CD8-positive, alpha-beta memory T cell (primary cell): ENCODE data around the gene MFAP1. TPM values are rescaled to one million over a fixed set of nuclear protein-coding genes. Genes with fewer than 3 reads are reported as not detected.

Experiments used
- CTCF ChIA-PET: fragments of 350-600 bp; sonication (Branson Sonifier 250); formaldehyde crosslinking; loops from one replicate; lab custom pipeline; 2021; ENCODE audit warnings: antibody characterized with exemption; lab: Charles Lee
- POLR2A ChIA-PET: fragments of 350-600 bp; sonication (Branson Sonifier 250); formaldehyde crosslinking; loops from one replicate; lab custom pipeline; 2021; ENCODE audit warnings: antibody characterized with exemption; lab: Charles Lee
- DNase-seq, 5 donors: peaks; one replicate each; pipeline versions ENCODE4 v3.0.0 to v3.0.0-alpha.2; 2020 to 2022; ENCODE audit warnings: mixed read lengths in 1 of 5
- H3K27ac ChIP-seq: one replicate; pipeline ENCODE4 v1.7.0; 2013; ENCODE audit warnings: low read depth, mild to moderate bottlenecking, low read length, moderate library complexity
- H3K27me3 ChIP-seq: 2 replicates; pipeline ENCODE4 v1.7.0; 2013; ENCODE audit warnings: low read length, mild to moderate bottlenecking; ENCODE audit not compliant: insufficient read depth, poor library complexity, severe bottlenecking
- H3K36me3 ChIP-seq: 2 replicates; pipeline ENCODE4 v1.7.0; 2013; ENCODE audit warnings: mild to moderate bottlenecking, low read length, moderate library complexity; ENCODE audit not compliant: insufficient read depth
- H3K4me1 ChIP-seq: 2 replicates; pipeline ENCODE4 v1.7.0; 2013; ENCODE audit warnings: mild to moderate bottlenecking, low read length, moderate library complexity; ENCODE audit not compliant: insufficient read depth
- H3K4me3 ChIP-seq: 2 replicates; pipeline ENCODE4 v1.7.0; 2013; ENCODE audit warnings: mild to moderate bottlenecking, low read length
- H3K9me3 ChIP-seq: 2 replicates; pipeline ENCODE4 v1.7.0; 2013; ENCODE audit warnings: mild to moderate bottlenecking, low read length
- H3K27ac Mint-ChIP-seq, 8 donors: one replicate each; pipeline ENCODE4 v1.8.0; 2020 to 2021; ENCODE audit warnings: mixed read lengths in 8 of 8, mild to moderate bottlenecking in 6 of 8, inconsistent platforms in 3 of 8, moderate library complexity in 3 of 8
- H3K27me3 Mint-ChIP-seq, 2 donors: one replicate each; pipeline ENCODE4 v1.8.0; 2020 to 2021; ENCODE audit warnings: mixed read lengths in 2 of 2, mild to moderate bottlenecking in 1 of 2, moderate library complexity in 1 of 2
- H3K36me3 Mint-ChIP-seq, 3 donors: one replicate each; pipeline ENCODE4 v1.8.0; 2020 to 2021; ENCODE audit warnings: mixed read lengths in 3 of 3, inconsistent platforms in 1 of 3, mild to moderate bottlenecking in 1 of 3
- H3K4me1 Mint-ChIP-seq, 3 donors: one replicate each; pipeline ENCODE4 v1.8.0; 2020 to 2021; ENCODE audit warnings: mixed read lengths in 3 of 3, inconsistent platforms in 1 of 3, mild to moderate bottlenecking in 1 of 3
- H3K4me3 Mint-ChIP-seq, 7 donors: one replicate each; pipeline ENCODE4 v1.8.0; 2020 to 2021; ENCODE audit warnings: mixed read lengths in 7 of 7, mild to moderate bottlenecking in 6 of 7, moderate library complexity in 4 of 7, inconsistent platforms in 2 of 7
- H3K9me3 Mint-ChIP-seq, 5 donors: one replicate each; pipeline ENCODE4 v1.8.0; 2020 to 2022; ENCODE audit warnings: mixed read lengths in 5 of 5, mild to moderate bottlenecking in 3 of 5, moderate library complexity in 2 of 5, inconsistent platforms in 1 of 5
- polyA plus RNA-seq: library from polyadenylated mRNA; unstranded; fragments of 300-500 nt; fragmentation: Illumina TruSeq; gene quantifications from one replicate; pipeline ENCODE4 v1.2.3, GENCODE V29; 2021
- total RNA-seq, 2 experiments: library from RNA; stranded (reverse); gene quantifications; one replicate each; pipeline ENCODE4 v1.2.3, GENCODE V29; 2021

The MFAP1 gene
- total and polyA plus RNA-seq, 3 experiments from 2014 or later, result 16.8 to 50.1 (median 49.8) TPM

DNA sequence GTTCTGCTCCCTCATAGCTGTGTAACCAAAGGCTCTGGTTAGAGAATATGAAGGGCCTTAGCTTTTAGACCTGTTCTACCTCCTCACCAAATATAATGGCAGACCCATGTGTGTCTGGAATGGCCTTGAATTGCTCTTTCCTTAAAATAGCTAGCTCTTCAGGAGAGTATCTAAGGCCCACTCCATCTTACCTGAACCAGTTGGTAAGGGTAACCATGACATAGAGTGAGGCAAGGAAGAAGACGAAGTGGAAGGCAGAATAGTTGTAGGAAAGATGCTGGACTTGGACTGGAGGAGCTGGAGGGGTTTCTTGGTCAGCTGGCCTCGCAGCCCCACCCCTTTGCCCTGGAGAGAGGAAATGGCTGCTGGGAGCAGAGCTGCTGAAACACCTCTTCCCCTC, 29.3 kb downstream of the MFAP1 start:
- Histone ChIP-seq H3K4me1 (peaks cover 41% of the 10 kb centered on the region), H3K27ac (no peak overlapping the region), H3K36me3 (peaks cover 43% of the 10 kb centered on the region), H3K27me3 (no peaks in the 10 kb centered on the region), H3K9me3 (no peaks in the 10 kb centered on the region), H3K4me3 (no peak overlapping the region)
- peak overlapping the region in 5 of 7 donors; percentile 43 to 98 (median 96) for H3K4me3 Mint-ChIP-seq
- H3K4me1 Mint-ChIP-seq, result peaks cover 55 to 80% (median 66%) of the 10 kb centered on the region in 3 donors
- peak overlapping the region in 7 of 8 donors; percentile 41 to 96 (median 73) for H3K27ac Mint-ChIP-seq
- peaks cover 4 to 77% (median 11%) of the 10 kb centered on the region in 3 donors for H3K36me3 Mint-ChIP-seq
- ChIA-PET POLR2A (no interaction called here), CTCF (interaction anchor here (2.4 kb wide), 1 partner anchor 18 kb away, joined by 6 read pairs; the partner anchor contains the start of gene ELL3)
- DNase-seq, result no peak
- no peaks in the 10 kb centered on the region for H3K27me3 Mint-ChIP-seq
- H3K9me3 Mint-ChIP-seq, result no peaks in the 10 kb centered on the region

DNA sequence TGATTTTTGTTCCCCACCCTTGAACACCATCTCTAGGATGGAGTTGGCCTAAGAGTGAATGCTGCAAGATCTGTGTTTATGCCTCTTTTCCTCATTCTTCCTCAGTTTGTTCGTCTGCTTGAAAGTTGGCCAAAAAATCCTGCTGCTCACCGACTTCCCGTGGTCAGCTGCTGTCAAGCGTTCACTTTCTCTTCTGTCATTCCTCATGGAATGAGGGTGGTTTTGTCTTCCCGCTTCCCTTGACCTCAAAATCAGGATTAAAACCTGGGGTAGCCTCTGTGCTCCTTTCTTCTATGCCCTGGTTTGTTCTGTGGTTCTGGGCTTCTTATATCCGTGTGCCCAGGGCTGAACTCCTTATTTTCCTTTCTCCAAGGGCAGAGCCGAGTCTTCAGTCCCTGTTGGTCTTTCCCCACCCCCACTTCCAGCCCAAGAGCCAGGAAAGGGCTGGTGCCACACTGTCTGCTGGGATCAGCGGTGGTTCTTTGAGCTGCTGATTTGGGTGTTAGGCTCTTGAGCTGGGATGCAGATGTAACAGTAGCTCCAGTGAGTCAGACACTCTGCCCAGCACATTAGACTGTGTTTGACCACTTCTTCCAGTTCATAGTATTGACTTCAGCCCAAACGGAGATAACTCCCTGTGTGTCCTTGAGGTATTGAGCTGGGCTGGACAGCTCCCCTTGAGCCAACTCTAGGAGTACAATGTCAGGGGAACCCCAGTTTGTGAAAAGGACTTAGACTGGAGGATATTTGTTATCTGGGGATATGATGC, 30.0 kb downstream of the MFAP1 start:
- Mint-ChIP-seq H3K4me1 (peaks cover 49 to 73% (median 60%) of the 10 kb centered on the region in 3 donors), H3K27me3 (no peaks in the 10 kb centered on the region), H3K36me3 (peaks cover 4 to 73% (median 11%) of the 10 kb centered on the region in 3 donors), H3K9me3 (no peaks in the 10 kb centered on the region), H3K27ac (peak overlapping the region; percentile 65 to 99 (median 88)), H3K4me3 (peak overlapping the region; percentile 95 to 98 (median 97))
- peaks cover 34% of the 10 kb centered on the region for H3K4me1 ChIP-seq
- H3K4me3 ChIP-seq, result no peak overlapping the region
- H3K27me3 ChIP-seq, result no peaks in the 10 kb centered on the region
- ChIA-PET POLR2A (no interaction called here), CTCF (interaction anchor here (2.4 kb wide), 1 partner anchor 18 kb away, joined by 6 read pairs; the partner anchor contains the start of gene ELL3)
- no peak for DNase-seq
- H3K9me3 ChIP-seq, result no peaks in the 10 kb centered on the region
- H3K36me3 ChIP-seq, result peaks cover 40% of the 10 kb centered on the region
- H3K27ac ChIP-seq, result no peak overlapping the region

DNA sequence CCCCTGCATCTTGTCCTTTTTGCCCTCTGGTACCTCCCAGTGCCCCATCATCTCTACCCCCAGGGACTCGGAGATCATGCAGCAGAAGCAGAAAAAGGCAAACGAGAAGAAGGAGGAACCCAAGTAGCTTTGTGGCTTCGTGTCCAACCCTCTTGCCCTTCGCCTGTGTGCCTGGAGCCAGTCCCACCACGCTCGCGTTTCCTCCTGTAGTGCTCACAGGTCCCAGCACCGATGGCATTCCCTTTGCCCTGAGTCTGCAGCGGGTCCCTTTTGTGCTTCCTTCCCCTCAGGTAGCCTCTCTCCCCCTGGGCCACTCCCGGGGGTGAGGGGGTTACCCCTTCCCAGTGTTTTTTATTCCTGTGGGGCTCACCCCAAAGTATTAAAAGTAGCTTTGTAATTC, 30.8 kb downstream of the MFAP1 start:
- Histone ChIP-seq H3K9me3 (no peaks in the 10 kb centered on the region), H3K4me1 (peaks cover 33% of the 10 kb centered on the region), H3K36me3 (peaks cover 32% of the 10 kb centered on the region), H3K27me3 (no peaks in the 10 kb centered on the region), H3K27ac (no peak overlapping the region), H3K4me3 (peak overlapping the region; percentile 97)
- H3K4me1 Mint-ChIP-seq, result peaks cover 45 to 65% (median 52%) of the 10 kb centered on the region in 3 donors
- H3K36me3 Mint-ChIP-seq, result peaks cover 4 to 65% (median 11%) of the 10 kb centered on the region in 3 donors
- CTCF ChIA-PET, result interaction anchor here (1.0 to 2.9 kb wide), 4 partner anchors 7 to 31 kb away, joined by 3 to 8 read pairs (median 5); partner anchors contain the start of genes ELL3, HYPK, MFAP1 and SERINC4
- no peak for DNase-seq
- H3K27ac Mint-ChIP-seq, result peak overlapping the region; percentile 96 to 100 (median 98)
- H3K27me3 Mint-ChIP-seq, result no peaks in the 10 kb centered on the region
- H3K9me3 Mint-ChIP-seq, result no peaks in the 10 kb centered on the region
- POLR2A ChIA-PET, result interaction anchor here (0.5 to 4.6 kb wide), 3 partner anchors 12 to 31 kb away, joined by 4 to 24 read pairs (median 9); partner anchors contain the start of genes ELL3 and MFAP1
- H3K4me3 Mint-ChIP-seq, result peak overlapping the region; percentile 95 to 98 (median 97)

DNA sequence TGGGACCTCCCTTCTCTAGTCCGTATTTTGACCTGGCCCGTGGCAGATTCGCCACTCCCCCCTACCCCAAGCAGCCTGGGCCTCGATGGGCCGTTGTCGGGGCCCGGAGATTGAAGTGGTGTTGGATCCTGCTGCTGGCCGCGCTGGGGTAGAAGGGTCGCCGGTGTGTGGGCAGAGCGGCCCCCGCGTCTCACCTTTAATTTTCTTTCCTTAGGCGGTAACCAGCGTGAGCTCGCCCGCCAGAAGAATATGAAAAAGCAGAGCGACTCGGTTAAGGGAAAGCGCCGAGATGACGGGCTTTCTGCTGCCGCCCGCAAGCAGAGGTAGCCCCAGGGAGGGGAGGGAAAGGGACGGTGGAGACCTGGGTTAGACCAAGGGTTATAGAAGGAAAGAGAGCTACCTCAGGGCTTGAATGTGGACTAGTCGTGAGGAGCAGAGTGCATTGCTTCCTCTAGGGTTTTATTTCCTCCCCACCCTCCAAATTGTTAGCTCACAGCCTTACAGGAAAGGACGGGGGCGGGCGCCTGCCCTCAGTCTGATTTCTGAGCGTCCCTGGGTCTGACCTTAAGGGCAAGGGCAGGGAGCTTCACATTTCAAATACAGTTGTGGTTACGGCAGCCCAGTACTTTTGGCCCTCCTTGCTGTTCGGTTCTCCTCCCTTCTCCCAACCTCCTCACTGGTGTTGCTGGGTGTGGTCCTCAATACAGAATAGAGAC, 31.6 kb downstream of the MFAP1 start:
- Mint-ChIP-seq H3K4me3 (peak overlapping the region; percentile 95 to 98 (median 97)), H3K36me3 (peaks cover 4 to 59% (median 11%) of the 10 kb centered on the region in 3 donors), H3K27ac (peak overlapping the region; percentile 96 to 100 (median 98)), H3K4me1 (peaks cover 40 to 59% (median 47%) of the 10 kb centered on the region in 3 donors), H3K27me3 (no peaks in the 10 kb centered on the region), H3K9me3 (no peaks in the 10 kb centered on the region)
- Histone ChIP-seq H3K36me3 (peaks cover 29% of the 10 kb centered on the region), H3K9me3 (no peaks in the 10 kb centered on the region), H3K4me3 (peak overlapping the region; percentile 97), H3K27ac (peak overlapping the region; percentile 97), H3K27me3 (no peaks in the 10 kb centered on the region), H3K4me1 (peaks cover 33% of the 10 kb centered on the region)
- ChIA-PET POLR2A (interaction anchor here (0.5 to 4.6 kb wide), 4 partner anchors 7 to 31 kb away, joined by 4 to 24 read pairs (median 6); partner anchors contain the start of genes ELL3, HYPK, MFAP1 and SERINC4), CTCF (interaction anchor here (1.0 to 2.9 kb wide), 4 partner anchors 8 to 32 kb away, joined by 3 to 8 read pairs (median 5); partner anchors contain the start of genes ELL3, HYPK, MFAP1 and SERINC4)
- DNase-seq, result peak in 3 of 5 donors; percentile 18 to 27 (median 19)

DNA sequence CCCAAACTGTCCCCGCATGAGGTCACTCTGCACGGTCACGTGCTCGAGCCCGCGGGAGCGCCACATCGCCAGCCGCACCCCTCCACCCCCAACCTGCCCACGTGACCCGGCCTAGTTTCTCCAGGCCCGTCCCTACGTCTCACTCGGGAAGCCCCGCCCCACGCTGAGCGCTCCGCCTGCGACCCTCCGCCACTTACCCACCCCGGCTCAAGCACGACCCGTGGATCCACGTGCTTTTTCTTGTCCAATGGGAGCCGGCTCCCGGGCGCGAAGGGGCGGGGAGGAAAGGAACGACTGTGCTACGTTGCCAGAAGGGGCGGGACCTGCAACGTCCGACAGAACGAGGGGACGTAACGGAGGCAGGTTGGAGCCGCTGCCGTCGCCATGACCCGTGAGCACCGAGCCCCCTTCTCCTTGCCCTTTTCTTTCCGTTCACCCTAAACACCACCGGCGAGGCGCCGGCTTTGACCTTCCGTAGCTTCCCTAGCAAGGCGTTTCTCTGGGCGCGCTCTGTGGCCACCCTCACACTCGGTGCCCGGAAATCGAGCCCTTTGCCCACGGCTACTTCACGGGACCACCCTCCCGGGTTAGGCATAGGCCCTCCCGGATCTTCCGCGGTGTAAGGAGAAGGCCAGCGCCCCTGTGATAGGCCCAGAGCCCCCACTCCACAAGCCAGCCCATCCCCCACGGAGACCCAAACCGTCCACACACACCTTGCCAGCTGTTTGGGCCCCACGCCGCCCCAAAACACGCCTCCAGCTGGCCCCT, 32.3 kb downstream of the MFAP1 start, which contains the start of gene SERF2:
SERF2 (plus strand) TSS at position 328 of the 768 bp plus-strand sequence; CDS start at position 385, 57 bp downstream.
- H3K4me1 Mint-ChIP-seq, result peaks cover 40 to 55% (median 47%) of the 10 kb centered on the region in 3 donors
- ChIA-PET POLR2A (interaction anchor here (0.6 to 4.6 kb wide), 4 partner anchors 8 to 1900 kb away, joined by 4 to 24 read pairs (median 7); partner anchors contain the start of genes ELL3, HYPK, MFAP1 and SERINC4), CTCF (interaction anchor here (1.0 to 2.9 kb wide), 4 partner anchors 9 to 23 kb away, joined by 5 to 16 read pairs (median 6); partner anchors contain the start of genes ELL3, HYPK and SERINC4)
- Histone ChIP-seq H3K9me3 (no peaks in the 10 kb centered on the region), H3K27ac (peak within 1 kb of the TSS; percentile 97), H3K4me3 (peak within 1 kb of the TSS; percentile 97), H3K4me1 (peaks cover 33% of the 10 kb centered on the region), H3K36me3 (peaks cover 29% of the 10 kb centered on the region), H3K27me3 (no peaks in the 10 kb centered on the region)
- peak within 1 kb of the TSS; percentile 96 to 100 (median 98) for H3K27ac Mint-ChIP-seq
- no peaks in the 10 kb centered on the region for H3K27me3 Mint-ChIP-seq
- H3K9me3 Mint-ChIP-seq, result no peaks in the 10 kb centered on the region
- peak within 1 kb of the TSS; percentile 95 to 98 (median 97) for H3K4me3 Mint-ChIP-seq
- peaks cover 4 to 55% (median 11%) of the 10 kb centered on the region in 3 donors for H3K36me3 Mint-ChIP-seq
- DNase-seq, result peak; percentile 98 to 100 (median 99)

DNA sequence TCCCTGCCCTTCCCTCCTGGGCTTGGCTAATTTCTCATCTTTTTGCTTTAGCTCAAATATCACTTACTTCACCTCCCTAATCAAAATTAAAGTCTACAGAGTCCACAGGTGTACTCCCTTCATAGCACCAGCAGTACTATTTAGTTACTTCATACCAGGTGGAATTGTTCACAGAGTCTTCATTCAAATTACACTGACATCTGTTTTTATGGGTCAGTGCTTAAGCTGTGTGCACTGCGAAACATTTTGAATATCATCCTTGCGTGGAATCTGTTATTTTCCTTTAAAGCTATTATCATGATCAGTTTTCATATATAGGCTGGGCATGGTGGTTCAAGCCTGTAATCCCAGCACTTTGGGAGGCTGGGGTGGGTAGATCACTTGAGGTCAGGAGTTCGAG, 35.1 kb downstream of the MFAP1 start:
- H3K36me3 Mint-ChIP-seq, result peaks cover 4 to 27% (median 6%) of the 10 kb centered on the region in 3 donors
- H3K27ac ChIP-seq, result no peak overlapping the region
- H3K27ac Mint-ChIP-seq, result peak overlapping the region in 2 of 8 donors; percentile 18 to 27
- H3K4me1 Mint-ChIP-seq, result peaks cover 21 to 28% (median 21%) of the 10 kb centered on the region in 3 donors
- H3K27me3 ChIP-seq, result no peaks in the 10 kb centered on the region
- no peaks in the 10 kb centered on the region for H3K9me3 Mint-ChIP-seq
- no peak for DNase-seq
- POLR2A ChIA-PET, result interaction anchor here (0.7 to 4.6 kb wide), 2 partner anchors 13 to 1405 kb away, joined by 5 to 24 read pairs; partner anchors contain the start of gene ELL3
- H3K9me3 ChIP-seq, result no peaks in the 10 kb centered on the region
- peak overlapping the region in 2 of 7 donors; percentile 1 to 12 for H3K4me3 Mint-ChIP-seq
- no peaks in the 10 kb centered on the region for H3K27me3 Mint-ChIP-seq
- CTCF ChIA-PET, result interaction anchor here (2.2 to 2.8 kb wide), 2 partner anchors 11 to 12 kb away, joined by 11 read pairs; partner anchors contain the start of gene ELL3
- H3K4me1 ChIP-seq, result peaks cover 21% of the 10 kb centered on the region
- no peak overlapping the region for H3K4me3 ChIP-seq
- H3K36me3 ChIP-seq, result peaks cover 14% of the 10 kb centered on the region
